ENCODE results near the gene RECQL5.

DNA sequence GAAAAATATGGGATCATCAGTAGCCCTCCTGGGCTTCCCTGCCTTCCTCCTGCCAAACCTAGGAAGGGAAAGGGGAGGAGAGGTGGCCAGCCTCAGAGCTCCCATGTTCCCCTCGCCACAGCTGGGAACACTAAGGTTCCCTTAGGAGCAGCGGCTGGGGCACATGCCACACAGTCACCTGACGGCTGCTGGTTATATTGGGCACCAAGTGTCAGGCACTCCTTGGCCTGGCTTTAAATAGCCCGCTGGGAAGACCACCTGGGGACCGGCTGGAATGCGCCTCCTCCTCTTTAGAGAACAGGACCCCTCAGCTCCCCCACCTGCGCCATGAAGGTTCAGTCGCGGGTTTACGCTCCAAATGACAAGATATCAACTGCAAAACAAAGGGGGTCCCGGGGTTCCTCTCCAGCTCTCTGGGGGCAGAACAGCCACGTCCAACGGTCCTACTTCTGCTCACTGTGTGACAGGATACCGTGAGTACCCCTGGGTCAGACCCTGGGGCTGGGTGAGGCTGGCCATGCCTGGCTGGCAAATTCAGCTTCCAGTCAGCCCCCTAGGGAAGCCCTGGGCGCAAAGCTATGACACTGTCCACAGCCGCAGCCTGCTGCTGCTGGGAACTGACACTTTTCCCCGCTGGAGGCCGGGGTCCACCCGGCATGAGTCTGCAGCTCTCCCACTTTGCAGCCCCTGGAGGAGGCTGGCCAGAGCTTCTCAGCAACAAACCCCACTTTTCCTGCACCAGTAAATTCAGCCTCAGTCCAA is 30.4 kb downstream of the RECQL5 start:
- TF ChIP-seq POLR2A (IDR thresholded peaks at IDR 0.05; ENCODE audit: low read depth, low read length) (no peak), TAF1 (IDR thresholded peaks at IDR 0.05; ENCODE audit: borderline replicate concordance, low read depth, low read length) (no peak)

All from GM12892 (cell line).